ENCODE measurements around the gene ADAR.

ADAR gene

GRCh38 chr1:154586231-154586630 is 21.8 kb downstream of the ADAR start:
- H3K4me3 ChIP-seq, result no peak overlapping the region
- no peak for DNase-seq (ENCODE audit: low spot score)
- TF ChIP-seq CTCF (IDR thresholded peaks at IDR 0.05), result no peak
- no peak overlapping the region for H3K27ac ChIP-seq

- no peak for DNase-seq (ENCODE audit: low spot score)
Measured at GRCh38 chr1:154584267-154584994, 23.6 kb downstream of the ADAR start.

GRCh38 chr1:154583773-154584172 is 24.2 kb downstream of the ADAR start:
- no peak for TF ChIP-seq CTCF (IDR thresholded peaks at IDR 0.05)
- H3K27ac ChIP-seq, result no peak overlapping the region

More at GRCh38 chr1:154584267-154584994, 23.6 kb downstream of the ADAR start:
- Histone ChIP-seq H3K27ac (no peak overlapping the region), H3K4me3 (no peak overlapping the region)
- no peak for TF ChIP-seq CTCF (IDR thresholded peaks at IDR 0.05)

GRCh38 chr1:154582885-154583284 is 25.1 kb downstream of the ADAR start:
- no peak for DNase-seq (ENCODE audit: low spot score)
- H3K27ac ChIP-seq, result no peak overlapping the region
- TF ChIP-seq CTCF (IDR thresholded peaks at IDR 0.05), result no peak
- H3K4me3 ChIP-seq, result no peak overlapping the region

More at GRCh38 chr1:154583773-154584172, 24.2 kb downstream of the ADAR start:
- no peak for DNase-seq (ENCODE audit: low spot score)
- H3K4me3 ChIP-seq, result no peak overlapping the region

DNA sequence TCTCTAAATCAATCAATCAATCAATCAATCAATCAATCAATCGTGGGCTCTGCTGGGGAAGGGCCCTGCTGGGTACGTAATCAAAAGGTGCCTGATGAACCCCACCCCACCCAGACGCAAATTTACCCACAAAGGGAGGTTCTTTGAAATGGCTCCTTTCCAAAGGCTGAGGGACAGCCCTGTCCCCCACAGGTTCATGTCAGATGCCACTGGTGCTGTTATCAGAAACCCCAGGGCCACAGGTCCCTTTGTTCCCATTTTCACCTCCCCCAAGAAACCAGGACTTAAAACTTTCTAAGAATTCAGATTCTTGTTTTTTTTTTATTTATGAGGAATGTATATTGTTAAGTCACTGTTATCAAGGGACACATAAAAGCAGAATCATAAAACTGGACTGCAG is 26.2 kb downstream of the ADAR start:
- Histone ChIP-seq H3K4me3 (no peak overlapping the region), H3K27ac (no peak overlapping the region)
- no peak for TF ChIP-seq CTCF (IDR thresholded peaks at IDR 0.05)
- DNase-seq (ENCODE audit: low spot score), result no peak

- Histone ChIP-seq H3K27ac (no peak overlapping the region), H3K4me3 (no peak overlapping the region)
- no peak for TF ChIP-seq CTCF (IDR thresholded peaks at IDR 0.05)
- no peak for DNase-seq (ENCODE audit: low spot score)
Measured at GRCh38 chr1:154579374-154579773, 28.6 kb downstream of the ADAR start.

- TF ChIP-seq CTCF (IDR thresholded peaks at IDR 0.05), result no peak
- H3K4me3 ChIP-seq, result no peak overlapping the region
- no peak for DNase-seq (ENCODE audit: low spot score)
- H3K27ac ChIP-seq, result no peak overlapping the region
Measured at GRCh38 chr1:154578058-154578418, 29.9 kb downstream of the ADAR start.
